HCT116 (cell line): ENCODE data around the gene ACAP3. TPM values are rescaled to one million over a fixed set of nuclear protein-coding genes. Genes with fewer than 3 reads are reported as not detected.

ENCODE experiments used
- ATAC-seq: fragments of 200-7000 bp; cut with Tn5 transposase; 2 replicates; pipeline ENCODE4 v1.9.1; 2020; ENCODE audit warnings: mild to moderate bottlenecking, moderate library complexity
- BruUV-seq: library from RNA; stranded (reverse); fragments of 400-500 nt; replicated peaks from 2 replicates; lab custom pipeline; 2021; lab: Mats Ljungman, UMichigan
- CTCF ChIA-PET: fragments of 300-600 bp; sonication (Branson Sonifier 250); formaldehyde crosslinking; loops from one replicate; lab custom pipeline; 2021; ENCODE audit warnings: antibody characterized with exemption; lab: Charles Lee
- POLR2A ChIA-PET: fragments of 300-600, 350-600 bp; sonication (Branson Sonifier 250); formaldehyde crosslinking; loops from one replicate; lab custom pipeline; 2021; ENCODE audit warnings: antibody characterized with exemption; lab: Charles Lee
- RAD21 ChIA-PET, 2 experiments: fragments of 300-600 bp; sonication (Branson Sonifier 250); formaldehyde crosslinking; loops; one replicate each; lab custom pipeline; 2023; ENCODE audit warnings: low total read pairs in 2 of 2; ENCODE audit not compliant: uncharacterized antibody in 2 of 2, unreplicated experiment in 2 of 2, low non-redundant PET in 1 of 2; lab: Charles Lee
- DNase-seq: peaks from one replicate; pipeline ENCODE4 v3.0.0-alpha.2; 2010; ENCODE audit warnings: low read depth, low spot score
- H2AFZ ChIP-seq: fragments of 200-600 bp; shearing (Covaris generic), sonication (generic); 2 replicates; pipeline ENCODE4 v1.6.1; 2017; ENCODE audit warnings: low read depth, mixed run types, mixed read lengths, antibody characterized with exemption, low read length; ENCODE audit not compliant: poor library complexity, severe bottlenecking
- H3K27ac ChIP-seq: 2 replicates; pipeline ENCODE4 v1.5.1; 2012; ENCODE audit warnings: low read depth, low read length
- H3K27me3 ChIP-seq: fragments of 200-600 bp; sonication (generic); 2 replicates; pipeline ENCODE4 v1.6.1; 2016; ENCODE audit warnings: mixed run types, low read length, mixed read lengths; ENCODE audit not compliant: insufficient read depth
- H3K36me3 ChIP-seq, 2 experiments: fragments of 200-500 bp in 1 of 2; fragments of 200-600 bp in 1 of 2; sonication (Bioruptor generic) in 1 of 2; sonication (generic) in 1 of 2; 2 replicates each; pipeline versions ENCODE4 v1.5.1 to v1.6.1; 2014 to 2016; ENCODE audit warnings: low read length in 2 of 2, inconsistent platforms in 1 of 2, mixed read lengths in 1 of 2, mixed run types in 1 of 2; ENCODE audit not compliant: insufficient read depth in 2 of 2, control insufficient read depth in 1 of 2
- H3K4me1 ChIP-seq, 2 experiments: fragments of 200-600 bp in 1 of 2; sonication (generic) in 1 of 2; 2 replicates each; pipeline versions ENCODE4 v1.5.1 to v1.6.1; 2012 to 2017; ENCODE audit warnings: low read length in 2 of 2, inconsistent platforms in 1 of 2, mild to moderate bottlenecking in 1 of 2, mixed read lengths in 1 of 2, mixed run types in 1 of 2, moderate library complexity in 1 of 2; ENCODE audit not compliant: insufficient read depth in 2 of 2, control insufficient read depth in 1 of 2
- H3K4me2 ChIP-seq: fragments of 200-600 bp; sonication (generic); 2 replicates; pipeline ENCODE4 v1.6.1; 2017; ENCODE audit warnings: mixed run types, low read length, mixed read lengths
- H3K4me3 ChIP-seq, 2 experiments: fragments of 200-600 bp in 1 of 2; sonication (generic) in 1 of 2; replicated peaks in 1 of 2; 2 replicates each; pipeline ENCODE4 v1.5.1; 2011 to 2016; ENCODE audit warnings: low read length in 2 of 2, control low read depth in 1 of 2, low read depth in 1 of 2, mild to moderate bottlenecking in 1 of 2, mixed read lengths in 1 of 2, mixed run types in 1 of 2
- H3K79me2 ChIP-seq: fragments of 200-600 bp; sonication (generic); 2 replicates; pipeline ENCODE4 v1.6.1; 2017; ENCODE audit warnings: mild to moderate bottlenecking, mixed run types, low read length, moderate library complexity, mixed read lengths; ENCODE audit not compliant: insufficient read depth
- H3K9ac ChIP-seq: fragments of 200-600 bp; sonication (generic); 2 replicates; pipeline ENCODE4 v1.6.1; 2016; ENCODE audit warnings: low read length, mixed read lengths
- H3K9me2 ChIP-seq: fragments of 200-600 bp; sonication (generic), shearing (Covaris generic); 2 replicates; pipeline ENCODE4 v1.6.1; 2017; ENCODE audit warnings: mixed run types, mild to moderate bottlenecking, moderate library complexity; ENCODE audit not compliant: insufficient read depth
- H3K9me3 ChIP-seq, 2 experiments: fragments of 200-500 bp in 1 of 2; fragments of 200-600 bp in 1 of 2; sonication (Bioruptor generic) in 1 of 2; sonication (generic) in 1 of 2; 2 replicates each; pipeline ENCODE4 v1.6.1; 2014 to 2017; ENCODE audit warnings: low read length in 2 of 2, mixed read lengths in 2 of 2, inconsistent platforms in 1 of 2, low read depth in 1 of 2, mild to moderate bottlenecking in 1 of 2, mixed run types in 1 of 2, moderate library complexity in 1 of 2; ENCODE audit not compliant: control insufficient read depth in 1 of 2, insufficient read depth in 1 of 2
- H4K20me1 ChIP-seq: fragments of 200-600 bp; sonication (generic), shearing (Covaris generic); 2 replicates; pipeline ENCODE4 v1.6.1; 2017; ENCODE audit warnings: mixed run types, mild to moderate bottlenecking, moderate library complexity; ENCODE audit not compliant: insufficient read depth
- CBX3 ChIP-seq: IDR thresholded peaks from 2 replicates; pipeline ENCODE4 v1.6.1; 2012; ENCODE audit warnings: low read depth
- CEBPB ChIP-seq: IDR thresholded peaks from 2 replicates; pipeline ENCODE4 v1.6.1; 2012; ENCODE audit warnings: low read depth
- EGR1 ChIP-seq: IDR thresholded peaks from 2 replicates; pipeline ENCODE4 v1.6.1; 2012; ENCODE audit warnings: low read depth
- EZH2 ChIP-seq: fragments of 200-600 bp; sonication (generic); IDR thresholded peaks from 2 replicates; pipeline ENCODE4 v1.6.1; 2017; ENCODE audit warnings: antibody characterized with exemption, mixed run types
- EZH2phosphoT487 ChIP-seq: fragments of 200-600 bp; IDR thresholded peaks from 2 replicates; pipeline ENCODE4 v1.6.1; 2018; ENCODE audit warnings: antibody characterized with exemption, borderline replicate concordance
- FOSL1 ChIP-seq: IDR thresholded peaks from 2 replicates; pipeline ENCODE4 v1.6.1; 2012; ENCODE audit warnings: low read depth
- POLR2A ChIP-seq: IDR thresholded peaks from 2 replicates; pipeline ENCODE4 v1.7.0; 2011; ENCODE audit warnings: borderline replicate concordance; ENCODE audit not compliant: insufficient read depth, insufficient read length; ENCODE audit errors: extremely low read depth
- POLR2AphosphoS5 ChIP-seq: IDR thresholded peaks from 2 replicates; pipeline ENCODE4 v1.6.1; 2011; ENCODE audit warnings: mild to moderate bottlenecking, low read depth, low read length, moderate library complexity
- RAD21 ChIP-seq: IDR thresholded peaks from 2 replicates; pipeline ENCODE4 v1.6.1; 2012; ENCODE audit warnings: low read depth, mild to moderate bottlenecking
- REST ChIP-seq: IDR thresholded peaks from 2 replicates; pipeline ENCODE4 v1.6.1; 2012; ENCODE audit warnings: low read depth
- SP1 ChIP-seq: IDR thresholded peaks from 2 replicates; pipeline ENCODE4 v1.6.1; 2012; ENCODE audit warnings: low read depth
- TCF7L2 ChIP-seq: IDR thresholded peaks from 2 replicates; pipeline ENCODE4 v1.7.0; 2011; ENCODE audit warnings: borderline replicate concordance, inconsistent platforms; ENCODE audit not compliant: insufficient read depth, insufficient read length; ENCODE audit errors: extremely low read depth
- YY1 ChIP-seq: IDR thresholded peaks from 2 replicates; pipeline ENCODE4 v1.6.1; 2011; ENCODE audit warnings: low read length, low read depth, moderate library complexity, mild to moderate bottlenecking; ENCODE audit not compliant: insufficient replicate concordance; ENCODE audit errors: extremely low read depth
- ZFX ChIP-seq: fragments of 450-650 bp; IDR thresholded peaks from 2 replicates; pipeline ENCODE4 v1.6.1; 2017
- ZNF274 ChIP-seq: fragments of 200-500 bp; sonication (Bioruptor generic); IDR thresholded peaks from 2 replicates; pipeline ENCODE4 v1.6.1; 2014; ENCODE audit warnings: mild to moderate bottlenecking, low read depth, low read length, inconsistent platforms
- intact Hi-C: fragments of 100-400 bp; cut with micrococcal nuclease; formaldehyde crosslinking; loops from 2 replicates; pipeline ENCODE4 v1.10.0; 2022
- total RNA-seq: library from RNA; stranded (reverse); gene quantifications from one replicate; pipeline ENCODE4 v1.2.1, GENCODE V29; 2021; ENCODE audit not compliant: unreplicated experiment
- TF ChIP-seq, protein P1 (sequence below): IDR thresholded peaks from 2 replicates; pipeline ENCODE4 v1.6.1; 2012
- TF ChIP-seq, protein P2 (sequence below): IDR thresholded peaks from 2 replicates; pipeline ENCODE4 v1.6.1; 2011; ENCODE audit warnings: mild to moderate bottlenecking, low read length, moderate library complexity; ENCODE audit not compliant: insufficient replicate concordance; ENCODE audit errors: extremely low read depth

Gene ACAP3
- total RNA-seq, 1 experiment from 2014 or later: 38.8 TPM

DNA sequence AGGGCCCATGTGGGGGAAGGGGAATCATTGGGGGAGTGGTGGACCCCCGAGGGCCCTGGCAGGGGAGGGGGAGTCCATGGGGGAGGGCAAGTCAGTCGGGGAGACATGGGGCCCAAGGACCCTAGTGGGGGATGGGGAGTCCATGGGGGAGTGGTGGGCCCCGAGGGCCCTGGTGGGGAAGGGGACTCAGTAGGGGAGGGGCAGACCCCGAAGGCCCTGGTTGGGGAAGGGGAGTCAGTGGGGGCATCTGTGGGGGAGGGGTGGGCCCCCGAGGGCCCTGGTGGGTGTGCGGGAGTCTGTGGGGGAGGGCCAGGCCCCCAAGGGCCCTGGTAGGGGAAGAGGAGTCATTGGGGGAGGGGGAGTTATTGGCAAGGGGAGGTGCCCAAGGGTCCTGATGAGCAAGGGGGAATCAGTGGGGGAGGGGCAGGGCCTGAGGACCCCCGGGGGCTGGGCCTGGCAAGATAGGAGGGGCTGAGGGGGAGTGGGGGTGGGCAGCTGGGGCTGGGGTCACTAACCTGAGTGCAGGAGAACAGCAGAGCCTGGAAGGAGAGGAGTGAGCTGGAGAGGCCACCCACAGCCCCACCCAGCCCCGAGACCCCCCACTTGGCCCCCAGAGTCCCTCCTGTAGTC, 48.6 kb upstream of the ACAP3 start:
- no peak overlapping the region for H3K9ac ChIP-seq
- RAD21 ChIA-PET: no interaction called here
- TF ChIP-seq EGR1 (no peak), ZNF274 (no peak), EZH2phosphoT487 (no peak), POLR2AphosphoS5 (no peak), CEBPB (no peak), EZH2 (no peak), CBX3 (no peak), YY1 (no peak), FOSL1 (no peak), REST (no peak), POLR2A (no peak), SP1 (no peak), RAD21 (no peak), ZFX (no peak), TCF7L2 (no peak)
- TF ChIP-seq, protein P1, sequence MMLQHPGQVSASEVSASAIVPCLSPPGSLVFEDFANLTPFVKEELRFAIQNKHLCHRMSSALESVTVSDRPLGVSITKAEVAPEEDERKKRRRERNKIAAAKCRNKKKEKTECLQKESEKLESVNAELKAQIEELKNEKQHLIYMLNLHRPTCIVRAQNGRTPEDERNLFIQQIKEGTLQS: no peak
- TF ChIP-seq, protein P2, sequence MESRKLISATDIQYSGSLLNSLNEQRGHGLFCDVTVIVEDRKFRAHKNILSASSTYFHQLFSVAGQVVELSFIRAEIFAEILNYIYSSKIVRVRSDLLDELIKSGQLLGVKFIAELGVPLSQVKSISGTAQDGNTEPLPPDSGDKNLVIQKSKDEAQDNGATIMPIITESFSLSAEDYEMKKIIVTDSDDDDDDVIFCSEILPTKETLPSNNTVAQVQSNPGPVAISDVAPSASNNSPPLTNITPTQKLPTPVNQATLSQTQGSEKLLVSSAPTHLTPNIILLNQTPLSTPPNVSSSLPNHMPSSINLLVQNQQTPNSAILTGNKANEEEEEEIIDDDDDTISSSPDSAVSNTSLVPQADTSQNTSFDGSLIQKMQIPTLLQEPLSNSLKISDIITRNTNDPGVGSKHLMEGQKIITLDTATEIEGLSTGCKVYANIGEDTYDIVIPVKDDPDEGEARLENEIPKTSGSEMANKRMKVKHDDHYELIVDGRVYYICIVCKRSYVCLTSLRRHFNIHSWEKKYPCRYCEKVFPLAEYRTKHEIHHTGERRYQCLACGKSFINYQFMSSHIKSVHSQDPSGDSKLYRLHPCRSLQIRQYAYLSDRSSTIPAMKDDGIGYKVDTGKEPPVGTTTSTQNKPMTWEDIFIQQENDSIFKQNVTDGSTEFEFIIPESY: no peak
- TF ChIP-seq, all 23 proteins: peak for 0
- POLR2A ChIA-PET: no interaction called here
- intact Hi-C loops: no loop called here
- BruUV-seq: no TSS peak
- no peaks in the 10 kb centered on the region for H3K36me3 ChIP-seq
- H2AFZ ChIP-seq: no peak overlapping the region
- H3K27me3 ChIP-seq: no peaks in the 10 kb centered on the region
- H3K79me2 ChIP-seq: no peaks in the 10 kb centered on the region
- ATAC-seq (no peak), DNase-seq (no peak)
- no peak overlapping the region for H3K4me3 ChIP-seq
- H4K20me1 ChIP-seq: no peaks in the 10 kb centered on the region
- H3K9me3 ChIP-seq: no peaks in the 10 kb centered on the region
- H3K27ac ChIP-seq: no peak overlapping the region
- H3K4me2 ChIP-seq: no peak overlapping the region
- no peaks in the 10 kb centered on the region for H3K9me2 ChIP-seq
- CTCF ChIA-PET: no interaction called here
- H3K4me1 ChIP-seq: peaks cover 29 to 70% of the 10 kb centered on the region in 2 experiments
